A673 (cell line): ENCODE results near the gene GEMIN2.

Experiments
- EZH2 ChIP-seq: fragments of 200-600 bp; sonication (generic); IDR thresholded peaks from 2 replicates; pipeline ENCODE4 v1.6.1; 2017; ENCODE audit warnings: borderline replicate concordance, low read depth, mild to moderate bottlenecking, mixed read lengths, antibody characterized with exemption, low read length; ENCODE audit not compliant: poor library complexity, severe bottlenecking
- TF ChIP-seq, protein P1 (sequence below): fragments of 300-800, 200-600 bp; sonication (generic); conservative IDR thresholded peaks from 2 replicates; pipeline ENCODE4 v1.5.1; 2017; ENCODE audit warnings: low read depth, mild to moderate bottlenecking, antibody characterized with exemption, low read length, moderate library complexity, mixed read lengths

DNA sequence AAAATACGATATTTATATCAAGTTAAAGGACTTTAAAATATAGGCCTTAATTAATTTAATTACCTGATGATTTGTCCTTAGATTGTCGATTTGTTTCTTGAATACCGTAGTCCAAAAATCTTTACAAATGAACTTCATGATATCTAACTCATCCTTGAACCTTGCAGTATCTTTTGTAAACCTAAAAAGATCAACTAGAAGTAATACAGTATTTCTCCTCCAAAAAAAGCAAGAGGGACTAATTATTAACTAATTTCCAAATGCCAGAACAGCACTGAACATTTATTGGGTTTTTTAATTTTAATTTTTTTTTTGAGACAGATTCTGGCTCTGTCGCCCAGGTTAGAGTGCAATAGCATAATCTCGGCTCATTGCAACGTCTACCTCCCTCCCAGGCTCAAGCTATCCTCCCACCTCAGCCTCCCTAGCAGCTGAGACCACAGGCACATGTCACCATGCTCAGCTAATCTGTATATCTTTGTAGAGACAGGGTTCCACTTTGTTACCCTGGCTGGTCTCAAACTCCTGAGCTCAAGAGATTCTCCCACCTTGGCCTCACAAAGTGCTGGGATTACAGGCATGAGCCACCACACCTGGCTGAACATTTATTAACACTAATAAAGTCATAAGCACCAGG lies 44.2 kb downstream of the GEMIN2 start:
- TF ChIP-seq, protein P1, sequence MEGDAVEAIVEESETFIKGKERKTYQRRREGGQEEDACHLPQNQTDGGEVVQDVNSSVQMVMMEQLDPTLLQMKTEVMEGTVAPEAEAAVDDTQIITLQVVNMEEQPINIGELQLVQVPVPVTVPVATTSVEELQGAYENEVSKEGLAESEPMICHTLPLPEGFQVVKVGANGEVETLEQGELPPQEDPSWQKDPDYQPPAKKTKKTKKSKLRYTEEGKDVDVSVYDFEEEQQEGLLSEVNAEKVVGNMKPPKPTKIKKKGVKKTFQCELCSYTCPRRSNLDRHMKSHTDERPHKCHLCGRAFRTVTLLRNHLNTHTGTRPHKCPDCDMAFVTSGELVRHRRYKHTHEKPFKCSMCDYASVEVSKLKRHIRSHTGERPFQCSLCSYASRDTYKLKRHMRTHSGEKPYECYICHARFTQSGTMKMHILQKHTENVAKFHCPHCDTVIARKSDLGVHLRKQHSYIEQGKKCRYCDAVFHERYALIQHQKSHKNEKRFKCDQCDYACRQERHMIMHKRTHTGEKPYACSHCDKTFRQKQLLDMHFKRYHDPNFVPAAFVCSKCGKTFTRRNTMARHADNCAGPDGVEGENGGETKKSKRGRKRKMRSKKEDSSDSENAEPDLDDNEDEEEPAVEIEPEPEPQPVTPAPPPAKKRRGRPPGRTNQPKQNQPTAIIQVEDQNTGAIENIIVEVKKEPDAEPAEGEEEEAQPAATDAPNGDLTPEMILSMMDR = no peak
- no peak for TF ChIP-seq EZH2
